SK-N-MC (cell line): ENCODE results near the gene ZBTB20.

ENCODE experiments used
- DNase-seq: peaks from one replicate; pipeline ENCODE4 v3.0.0-alpha.2; 2011; ENCODE audit warnings: low read depth, low spot score
- H3K27ac ChIP-seq: fragments of 200-600 bp; sonication (generic); 2 replicates; pipeline ENCODE4 v1.5.1; 2016; ENCODE audit warnings: mixed run types
- H3K36me3 ChIP-seq: fragments of 200-600 bp; sonication (generic); 2 replicates; pipeline ENCODE4 v1.6.1; 2017; ENCODE audit warnings: antibody characterized with exemption, low read length, mixed read lengths; ENCODE audit not compliant: insufficient read depth
- H3K4me3 ChIP-seq: fragments of 200-600 bp; sonication (generic); 2 replicates; pipeline ENCODE4 v1.5.1; 2016
- H3K9ac ChIP-seq: fragments of 200-600 bp; sonication (generic); 2 replicates; pipeline ENCODE4 v1.8.0; 2017; ENCODE audit warnings: mixed run types, mixed read lengths; ENCODE audit not compliant: insufficient read length
- H3K9me3 ChIP-seq: fragments of 200-600 bp; sonication (generic); 2 replicates; pipeline ENCODE4 v1.6.1; 2017; ENCODE audit warnings: low read depth, mild to moderate bottlenecking, antibody characterized with exemption, low read length, moderate library complexity, mixed read lengths
- EZH2 ChIP-seq: fragments of 200-600 bp; sonication (generic); IDR thresholded peaks from one replicate; pipeline ENCODE4 v1.6.1; 2017; ENCODE audit warnings: antibody characterized with exemption
- FOXP2 ChIP-seq: optimal IDR thresholded peaks from 2 replicates; pipeline ENCODE3; 2011; ENCODE audit warnings: mild to moderate bottlenecking, moderate library complexity; ENCODE audit not compliant: insufficient read depth; ENCODE audit errors: extremely low read length, control extremely low read depth
- POLR2AphosphoS5 ChIP-seq: IDR thresholded peaks from 2 replicates; pipeline ENCODE4 v1.6.1; 2012; ENCODE audit warnings: mild to moderate bottlenecking, low read depth, low read length, borderline replicate concordance

The ZBTB20 gene

DNA sequence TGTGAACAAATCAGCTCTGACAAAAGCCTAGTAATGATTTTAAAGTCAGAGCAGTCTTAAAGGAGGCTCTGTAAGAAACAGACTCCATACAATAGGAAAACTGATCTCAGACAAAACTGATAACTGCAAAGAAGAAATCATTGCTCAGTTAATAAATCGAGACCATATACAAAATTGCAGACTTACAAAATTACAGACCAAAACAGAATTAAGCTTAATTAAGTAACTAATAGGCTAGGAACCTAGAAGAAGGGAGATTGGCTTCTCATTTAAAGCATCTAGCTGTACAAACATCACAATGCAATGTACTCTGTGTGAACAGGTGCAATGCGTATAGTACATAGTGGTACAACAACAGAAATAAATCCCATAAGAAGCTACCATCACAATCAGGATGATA lies 46.3 kb downstream of the ZBTB20 start:
- Histone ChIP-seq H3K27ac (peak overlapping the region; percentile 89), H3K4me3 (peak overlapping the region; percentile 81), H3K9me3 (0 out of 2 replicates have a peak, but pooled peaks cover 2% of the 10 kb centered on the region), H3K9ac (peak overlapping the region; percentile 83), H3K36me3 (no peaks in the 10 kb centered on the region)
- TF ChIP-seq FOXP2 = no peak
- no peak for TF ChIP-seq EZH2
- no peak for TF ChIP-seq POLR2AphosphoS5
- DNase-seq = no peak

DNA sequence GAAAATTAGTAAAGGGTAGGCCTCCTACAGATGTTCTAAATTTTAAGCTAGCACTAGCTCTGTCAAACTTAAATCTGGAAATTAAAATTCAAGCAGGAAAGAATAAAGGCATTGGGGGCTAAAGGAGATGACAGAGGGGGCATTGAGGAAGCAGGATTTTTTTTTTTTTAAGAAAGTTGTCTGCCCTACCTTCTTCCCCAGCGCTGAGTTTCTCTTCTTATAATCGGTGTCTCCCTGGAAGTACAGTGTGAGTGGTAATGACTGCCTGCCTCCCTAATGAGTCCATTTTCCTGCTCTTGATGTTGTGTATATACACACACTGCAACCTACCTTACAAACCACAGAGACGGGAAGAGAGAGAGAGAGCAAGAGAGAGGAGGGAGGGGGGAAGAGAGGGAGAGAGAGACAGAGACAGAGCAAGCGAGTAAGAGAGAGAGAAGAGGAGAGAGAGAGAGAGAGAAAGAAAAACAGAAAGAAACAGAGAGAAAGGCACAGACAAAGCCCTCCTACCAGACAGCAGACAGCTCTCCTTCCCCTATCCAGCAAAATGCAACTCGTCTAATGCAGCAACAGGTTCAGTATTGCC lies 47.0 kb downstream of the ZBTB20 start:
- TF ChIP-seq EZH2 = no peak
- peak; percentile 52; the same call in 1 of the 2 replicates for TF ChIP-seq POLR2AphosphoS5
- peak overlapping the region; percentile 83 for H3K9ac ChIP-seq

DNA sequence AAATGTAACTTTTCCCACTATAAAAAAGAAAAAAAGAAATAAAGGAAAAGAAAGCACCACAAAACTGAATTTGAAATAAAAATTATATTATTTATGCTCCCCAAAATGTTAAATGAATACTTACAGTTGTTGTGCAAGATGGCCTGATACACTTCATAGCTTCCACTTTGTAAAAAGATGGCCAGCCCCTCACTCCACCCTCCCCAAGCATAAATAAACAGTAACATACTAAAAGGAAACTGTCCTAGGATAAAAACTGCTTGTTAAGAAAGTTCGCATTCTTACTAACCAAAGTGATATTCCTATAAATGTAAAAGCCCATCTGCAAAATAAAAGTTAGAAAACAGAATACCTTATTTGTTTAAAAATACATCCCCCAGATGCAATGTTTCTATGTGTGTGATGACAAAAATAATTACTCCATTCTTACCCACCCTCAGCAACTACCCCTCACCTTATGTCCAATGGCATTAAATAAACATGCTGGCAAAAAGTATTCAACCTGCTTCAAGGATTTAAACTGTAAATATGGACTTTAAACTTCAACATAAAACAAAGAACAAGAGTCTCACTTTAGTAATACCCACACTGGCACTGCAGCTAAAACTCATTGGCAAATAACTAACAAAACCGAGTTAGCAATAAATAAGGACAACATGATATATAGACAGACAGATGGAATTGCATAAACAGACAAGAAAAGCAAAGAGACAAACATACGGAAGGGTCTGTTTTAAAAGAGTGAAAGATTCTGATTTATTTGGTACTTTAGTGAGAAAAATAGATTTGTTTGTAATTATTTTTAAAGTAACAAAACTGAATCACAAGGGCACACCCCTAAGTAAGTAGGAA lies 47.7 kb downstream of the ZBTB20 start:
- no peak for DNase-seq
- Histone ChIP-seq H3K9ac (peak overlapping the region; percentile 83), H3K4me3 (peak overlapping the region; percentile 81), H3K36me3 (no peaks in the 10 kb centered on the region), H3K27ac (peak overlapping the region; percentile 89), H3K9me3 (0 out of 2 replicates have a peak, but pooled peaks cover under 1% of the 10 kb centered on the region)
- TF ChIP-seq FOXP2 = no peak
- TF ChIP-seq POLR2AphosphoS5 = no peak
- TF ChIP-seq EZH2 = no peak

More for the DNA sequence above, 47.0 kb downstream of the ZBTB20 start:
- Histone ChIP-seq H3K36me3 (no peaks in the 10 kb centered on the region), H3K4me3 (peak overlapping the region; percentile 81), H3K27ac (peak overlapping the region; percentile 89), H3K9me3 (0 out of 2 replicates have a peak, but pooled peaks cover 2% of the 10 kb centered on the region)
- no peak for DNase-seq

DNA sequence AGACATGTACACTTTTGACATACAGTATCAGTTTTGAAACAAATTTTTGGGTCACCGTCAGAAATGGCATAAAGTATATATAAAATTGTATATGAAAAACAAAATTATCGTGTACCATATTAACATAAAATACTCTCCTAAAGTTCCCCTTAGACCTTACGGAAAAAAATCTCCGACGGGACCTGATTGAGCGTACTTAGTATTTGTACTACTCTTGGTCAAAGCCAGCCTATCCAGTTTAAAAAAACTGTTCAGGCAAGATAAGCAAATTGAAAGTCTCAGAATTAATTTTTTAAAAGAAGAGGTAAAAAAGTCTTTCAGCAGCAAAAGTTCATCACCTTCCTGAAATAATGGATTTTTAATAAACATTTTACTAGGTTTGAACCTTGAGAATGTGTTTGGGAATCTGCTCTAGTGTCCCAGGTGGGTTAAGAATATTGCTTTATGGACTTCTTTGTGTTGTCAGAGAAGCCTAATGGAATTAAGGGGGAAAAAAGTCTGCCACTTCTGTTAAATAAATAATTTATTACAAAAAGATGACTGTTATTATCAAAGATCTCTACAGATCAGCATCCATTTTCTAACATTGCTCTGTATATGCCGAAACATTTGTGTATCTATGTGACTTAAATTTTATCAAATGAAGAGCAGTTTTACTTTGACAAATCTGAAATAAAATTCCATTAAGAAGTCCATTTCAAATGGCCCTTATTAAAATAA lies 48.6 kb downstream of the ZBTB20 start:
- TF ChIP-seq FOXP2 (no peak), POLR2AphosphoS5 (no peak), EZH2 (no peak)
- Histone ChIP-seq H3K9me3 (no peaks in the 10 kb centered on the region), H3K36me3 (no peaks in the 10 kb centered on the region), H3K4me3 (peak overlapping the region; percentile 81), H3K9ac (peak overlapping the region; percentile 83), H3K27ac (0 out of 2 replicates have a peak overlapping the region, but pooled peaks have one; percentile 89)
- no peak for DNase-seq

DNA sequence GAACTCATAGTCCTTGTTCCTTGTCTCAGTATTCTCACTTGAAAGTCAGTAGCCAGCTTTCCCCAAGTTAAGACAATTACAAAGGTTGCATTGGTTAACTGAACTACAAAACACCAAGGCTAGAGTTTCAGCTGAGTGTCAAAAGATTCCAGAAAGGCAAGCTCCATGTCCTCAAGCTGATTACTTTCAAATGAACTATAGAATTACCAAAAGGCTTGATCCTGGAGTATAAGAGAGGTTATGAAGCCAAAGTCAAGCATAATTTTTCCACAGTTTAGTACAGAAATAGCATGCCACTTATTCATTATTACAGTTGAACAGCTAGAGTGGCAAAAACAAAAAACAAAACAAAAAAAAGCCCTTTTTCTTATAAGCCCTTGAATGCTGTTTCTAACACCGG lies 51.9 kb downstream of the ZBTB20 start:
- DNase-seq = no peak
- Histone ChIP-seq H3K4me3 (no peak overlapping the region), H3K36me3 (no peaks in the 10 kb centered on the region), H3K9me3 (no peaks in the 10 kb centered on the region), H3K27ac (no peak overlapping the region), H3K9ac (no peak overlapping the region)
- no peak for TF ChIP-seq FOXP2
- TF ChIP-seq POLR2AphosphoS5 = no peak
- TF ChIP-seq EZH2 = no peak

DNA sequence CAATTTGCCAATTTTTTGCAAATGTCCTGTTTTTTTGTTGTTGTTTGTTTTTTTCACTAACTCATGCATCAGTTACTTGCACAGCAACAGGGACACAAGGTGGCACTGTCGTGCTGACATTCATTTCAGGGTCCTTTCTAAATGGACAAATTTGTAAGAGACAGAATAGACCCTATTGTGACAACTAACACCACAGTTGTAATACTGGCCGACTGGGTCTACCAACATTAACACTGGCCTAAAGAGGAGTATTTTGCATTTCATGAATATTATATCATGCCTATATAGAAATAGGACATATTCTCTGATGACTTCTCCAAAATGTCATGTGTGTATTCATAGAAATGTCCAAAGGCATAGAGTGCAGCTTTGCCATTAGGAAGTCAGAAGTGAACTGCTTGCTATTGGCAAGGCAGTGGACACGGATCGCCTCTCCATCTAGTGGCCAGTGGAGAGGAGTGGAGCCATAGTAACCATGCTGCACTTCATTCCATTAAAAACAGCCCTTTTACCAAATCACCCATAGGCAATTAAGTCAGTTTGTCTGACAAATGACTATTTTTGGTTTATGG lies 54.8 kb downstream of the ZBTB20 start:
- Histone ChIP-seq H3K36me3 (no peaks in the 10 kb centered on the region), H3K4me3 (no peak overlapping the region), H3K27ac (no peak overlapping the region), H3K9me3 (no peaks in the 10 kb centered on the region), H3K9ac (peak overlapping the region; percentile 26)
- no peak for DNase-seq
- TF ChIP-seq EZH2 = no peak
- no peak for TF ChIP-seq FOXP2
- no peak for TF ChIP-seq POLR2AphosphoS5

DNA sequence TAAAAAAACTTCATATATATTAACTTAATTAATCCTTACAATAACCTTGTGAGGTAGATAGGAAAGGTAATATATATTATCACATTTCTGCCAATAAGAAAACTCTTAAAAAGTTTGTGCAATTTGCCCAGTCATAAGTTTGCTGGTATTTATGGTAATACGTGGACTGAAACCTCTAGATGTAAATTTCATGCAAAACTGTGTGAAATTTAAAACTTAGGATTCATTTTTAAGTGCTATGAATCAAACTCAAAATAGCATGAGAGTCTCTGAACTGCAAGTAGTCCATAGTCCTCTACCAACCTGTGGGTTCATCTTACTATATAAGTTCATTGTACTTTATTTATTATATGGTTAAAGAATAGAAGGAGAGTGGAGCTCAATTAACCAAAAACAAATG lies 56.4 kb downstream of the ZBTB20 start:
- DNase-seq = no peak
- TF ChIP-seq EZH2 (no peak), POLR2AphosphoS5 (no peak), FOXP2 (no peak)
- H3K9me3 ChIP-seq = no peaks in the 10 kb centered on the region
- no peaks in the 10 kb centered on the region for H3K36me3 ChIP-seq
- H3K9ac ChIP-seq = no peak overlapping the region
- H3K4me3 ChIP-seq = no peak overlapping the region
- H3K27ac ChIP-seq = no peak overlapping the region

DNA sequence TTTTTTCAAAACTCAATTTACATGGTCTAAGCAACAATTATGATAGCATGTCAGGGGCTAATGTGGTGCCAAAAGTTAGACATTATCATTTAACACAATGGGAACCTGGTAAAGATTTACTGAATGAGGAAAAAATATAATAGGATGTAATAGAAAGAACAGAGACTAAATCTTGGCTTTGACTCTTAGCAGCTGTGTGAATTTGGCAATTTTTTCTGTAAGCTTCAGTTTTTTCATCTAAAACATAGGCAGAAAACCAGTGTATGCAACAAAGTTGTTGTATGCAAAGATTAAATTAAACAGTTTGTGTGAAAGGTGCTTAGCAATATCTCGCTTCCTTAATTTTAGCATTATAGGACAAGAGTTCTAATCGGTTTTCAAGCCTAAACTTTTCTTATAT lies 57.6 kb downstream of the ZBTB20 start:
- H3K36me3 ChIP-seq = no peaks in the 10 kb centered on the region
- no peak overlapping the region for H3K27ac ChIP-seq
- TF ChIP-seq POLR2AphosphoS5 (no peak), FOXP2 (no peak), EZH2 (no peak)
- H3K4me3 ChIP-seq = no peak overlapping the region
- DNase-seq = no peak
- no peaks in the 10 kb centered on the region for H3K9me3 ChIP-seq
- no peak overlapping the region for H3K9ac ChIP-seq
